Panc1 (cell line): Measurements from ENCODE around the gene SIL1. TPM values are rescaled to one million over a fixed set of nuclear protein-coding genes. Genes with fewer than 3 reads are reported as not detected.

Source experiments
- ATAC-seq: fragments of 200-7000 bp; cut with Tn5 transposase; 2 replicates; pipeline ENCODE4 v1.9.1; 2020; ENCODE audit warnings: mild to moderate bottlenecking, moderate library complexity
- BruUV-seq: library from RNA; stranded (reverse); fragments of 400-500 nt; replicated peaks from 2 replicates; lab custom pipeline; 2021; lab: Mats Ljungman, UMichigan
- CTCF ChIA-PET: fragments of 300-600 bp; sonication (Branson Sonifier 250); formaldehyde crosslinking; loops from one replicate; lab custom pipeline; 2022; ENCODE audit warnings: antibody characterized with exemption; lab: Charles Lee
- POLR2A ChIA-PET: fragments of 300-600 bp; sonication (Branson Sonifier 250); formaldehyde crosslinking; loops from one replicate; lab custom pipeline; 2022; ENCODE audit warnings: antibody characterized with exemption; lab: Charles Lee
- DNase-seq: peaks from one replicate; pipeline ENCODE4 v3.0.0-alpha.2; 2010; ENCODE audit warnings: low read depth, low spot score
- H3K27ac ChIP-seq: 2 replicates; pipeline ENCODE4 v1.5.1; 2011; ENCODE audit warnings: mild to moderate bottlenecking, low read length, inconsistent platforms
- H3K27me3 ChIP-seq: fragments of 200-500 bp; sonication (Bioruptor generic); 2 replicates; pipeline ENCODE4 v1.6.0; 2014; ENCODE audit warnings: low read length, inconsistent platforms; ENCODE audit not compliant: control insufficient read depth, insufficient read depth
- H3K36me3 ChIP-seq: fragments of 200-500 bp; sonication (Bioruptor generic); 2 replicates; pipeline ENCODE4 v1.5.1; 2014; ENCODE audit warnings: inconsistent platforms, mild to moderate bottlenecking, low read length, moderate library complexity; ENCODE audit not compliant: control insufficient read depth, insufficient read depth
- H3K4me1 ChIP-seq: 2 replicates; pipeline ENCODE4 v1.5.1; 2011; ENCODE audit warnings: inconsistent platforms, mild to moderate bottlenecking, low read length, moderate library complexity; ENCODE audit not compliant: control insufficient read depth, insufficient read depth
- H3K4me3 ChIP-seq, 2 experiments: 2 replicates each; pipeline ENCODE4 v1.5.1; 2011 to 2012; ENCODE audit warnings: low read depth in 2 of 2, low read length in 2 of 2, mild to moderate bottlenecking in 2 of 2, inconsistent platforms in 1 of 2, moderate library complexity in 1 of 2
- H3K9me3 ChIP-seq: fragments of 200-500 bp; sonication (Bioruptor generic); 2 replicates; pipeline ENCODE4 v1.5.1; 2014; ENCODE audit warnings: low read depth, mild to moderate bottlenecking, inconsistent platforms, low read length, moderate library complexity; ENCODE audit not compliant: control insufficient read depth, insufficient read depth
- CTCF ChIP-seq: fragments of 450-650 bp; IDR thresholded peaks from 2 replicates; pipeline ENCODE4 v1.5.1; 2017; ENCODE audit warnings: mild to moderate bottlenecking
- POLR2AphosphoS5 ChIP-seq: IDR thresholded peaks from 2 replicates; pipeline ENCODE4 v1.6.1; 2012; ENCODE audit warnings: mild to moderate bottlenecking, low read depth, low read length, moderate library complexity
- REST ChIP-seq, 2 experiments: IDR thresholded peaks; 2 replicates each; pipeline ENCODE4 v1.6.1; 2011 to 2012; ENCODE audit warnings: low read depth in 2 of 2, control low read depth in 1 of 2, low read length in 1 of 2, mild to moderate bottlenecking in 1 of 2, moderate library complexity in 1 of 2; ENCODE audit not compliant: insufficient read depth in 1 of 2
- SIN3A ChIP-seq: IDR thresholded peaks from 2 replicates; pipeline ENCODE4 v1.6.1; 2012; ENCODE audit warnings: low read depth, mild to moderate bottlenecking, low read length, moderate library complexity, borderline replicate concordance; ENCODE audit not compliant: insufficient read depth
- TCF7L2 ChIP-seq: IDR thresholded peaks from 2 replicates; pipeline ENCODE4 v1.6.1; 2011; ENCODE audit warnings: mild to moderate bottlenecking, low read depth, low read length, inconsistent platforms
- in situ Hi-C: cut with HindIII; loops from 2 replicates; pipeline ENCODE4 v1.10.0; 2016; ENCODE audit warnings: low sequenced_read_pairs, low pct_unique_long_range_greater_than_20kb
- intact Hi-C: fragments of 100-400 bp; cut with micrococcal nuclease; formaldehyde crosslinking; loops from one replicate; pipeline ENCODE4 v1.10.0; 2022; ENCODE audit not compliant: unreplicated experiment
- total RNA-seq: library from RNA; stranded (reverse); gene quantifications from one replicate; pipeline ENCODE4 v1.2.1, GENCODE V29; 2021; ENCODE audit not compliant: unreplicated experiment

The SIL1 gene
- total RNA-seq, 1 experiment from 2014 or later, result 35.4 TPM

GRCh38 chr5:138932171-138932810, 265.9 kb downstream of the SIL1 start:
- DNase-seq (no peak), ATAC-seq (no peak)
- in situ Hi-C loops (no loop called here), intact Hi-C loops (loop anchor here (10.0 kb wide), 1 partner anchor 333 kb away; no protein-coding TSS in a partner anchor)
- ChIA-PET POLR2A (no interaction called here), CTCF (no interaction called here)
- Histone ChIP-seq H3K9me3 (no peaks in the 10 kb centered on the region), H3K4me3 (no peak overlapping the region), H3K4me1 (no peaks in the 10 kb centered on the region), H3K27me3 (no peaks in the 10 kb centered on the region), H3K27ac (no peak overlapping the region), H3K36me3 (peaks cover 24% of the 10 kb centered on the region)
- TF ChIP-seq TCF7L2 (no peak), SIN3A (no peak), REST (IDR thresholded peaks at IDR 0.05; ENCODE audit: insufficient read depth in 1 of 2, low read depth in 2 of 2, low read length in 1 of 2) (no peak), POLR2AphosphoS5 (no peak), CTCF (no peak; the same call in 1 of the 2 replicates)
- BruUV-seq, result no TSS peak

- Histone ChIP-seq H3K4me1 (no peaks in the 10 kb centered on the region), H3K27ac (no peak overlapping the region), H3K4me3 (no peak overlapping the region), H3K9me3 (no peaks in the 10 kb centered on the region), H3K36me3 (peaks cover 24% of the 10 kb centered on the region), H3K27me3 (no peaks in the 10 kb centered on the region)
- BruUV-seq, result no TSS peak
- ATAC-seq (no peak), DNase-seq (no peak)
- POLR2A ChIA-PET, result no interaction called here
- intact Hi-C loops, result loop anchor here (10.0 kb wide), 1 partner anchor 334 kb away; no protein-coding TSS in a partner anchor
- in situ Hi-C loops, result no loop called here
- CTCF ChIA-PET, result no interaction called here
- TF ChIP-seq POLR2AphosphoS5 (no peak), SIN3A (no peak), CTCF (no peak), TCF7L2 (no peak), REST (IDR thresholded peaks at IDR 0.05; ENCODE audit: insufficient read depth in 1 of 2, low read depth in 2 of 2, low read length in 1 of 2) (no peak)
Measured at GRCh38 chr5:138930371-138931097, 267.6 kb downstream of the SIL1 start.
